GM12892 (cell line): ENCODE measurements around the gene APBB3.
A peak's percentile ranks its signal among the peaks of the same experiment; 100 is the strongest.

Experiments used
- DNase-seq: peaks from one replicate; pipeline ENCODE4 v3.0.0; 2011; ENCODE audit not compliant: insufficient read length
- FAIRE-seq: peaks from 2 replicates; lab custom pipeline; 2011; peaks lifted over from hg19 to GRCh38; lab: Jason Lieb, UNC
- POLR2A ChIP-seq: IDR thresholded peaks from 2 replicates; pipeline ENCODE4 v1.6.1; 2011; ENCODE audit warnings: low read depth, low read length, control low read depth
- POLR2AphosphoS5 ChIP-seq: IDR thresholded peaks from 2 replicates; pipeline ENCODE4 v1.6.1; 2011; ENCODE audit warnings: low read depth, low read length, control low read depth
- TAF1 ChIP-seq: IDR thresholded peaks from 2 replicates; pipeline ENCODE4 v1.6.1; 2011; ENCODE audit warnings: low read depth, mild to moderate bottlenecking, control low read depth, low read length, borderline replicate concordance

APBB3 gene

DNA sequence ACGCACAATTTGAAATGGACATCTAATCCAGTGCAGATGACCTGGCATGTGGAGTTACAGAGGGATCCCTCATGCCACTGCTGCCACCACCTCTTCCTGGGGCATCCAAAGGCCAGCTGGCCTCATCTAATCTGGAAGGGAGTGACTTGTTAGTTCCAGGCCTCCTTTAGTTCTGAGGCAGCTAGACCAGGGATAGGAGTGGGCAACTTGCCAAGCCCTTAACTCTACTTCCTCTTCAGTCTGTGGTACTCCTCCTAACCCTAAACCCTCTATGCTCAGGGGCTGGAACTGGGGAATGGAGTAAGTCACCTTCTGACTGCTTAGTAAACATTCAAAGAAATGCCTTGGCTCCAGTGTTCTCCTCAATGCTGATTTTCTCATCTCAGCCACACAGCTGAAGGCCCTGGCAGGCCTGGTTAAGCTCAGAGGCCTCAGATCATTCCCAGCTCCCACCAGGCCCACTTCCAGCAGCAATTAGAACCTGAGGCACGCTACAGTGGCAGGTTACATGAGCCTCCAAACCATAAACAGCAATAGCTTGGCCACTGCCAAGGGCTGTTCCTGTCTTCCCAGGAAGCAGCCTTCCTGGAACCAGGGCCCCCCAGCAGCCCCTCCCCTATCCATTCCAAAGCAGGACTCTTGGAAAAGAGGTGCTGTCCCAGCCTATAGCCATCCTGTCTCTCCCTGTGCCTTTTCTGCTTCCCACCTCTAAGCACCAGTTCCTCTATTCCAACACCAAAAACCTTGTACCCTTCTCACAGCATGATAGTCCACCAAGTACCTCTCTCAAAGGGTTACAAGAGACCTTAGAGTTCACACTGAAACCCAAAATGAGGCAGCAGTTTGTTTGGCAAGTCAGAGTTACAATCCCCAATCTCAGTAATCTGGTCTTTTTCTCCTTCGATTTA, 14.9 kb downstream of the APBB3 start:
- TF ChIP-seq TAF1 (no peak), POLR2AphosphoS5 (no peak; the same call in 1 of the 2 replicates), POLR2A (peak; percentile 55; the same call in 1 of the 2 replicates)
- FAIRE-seq (no peak), DNase-seq (no peak)

DNA sequence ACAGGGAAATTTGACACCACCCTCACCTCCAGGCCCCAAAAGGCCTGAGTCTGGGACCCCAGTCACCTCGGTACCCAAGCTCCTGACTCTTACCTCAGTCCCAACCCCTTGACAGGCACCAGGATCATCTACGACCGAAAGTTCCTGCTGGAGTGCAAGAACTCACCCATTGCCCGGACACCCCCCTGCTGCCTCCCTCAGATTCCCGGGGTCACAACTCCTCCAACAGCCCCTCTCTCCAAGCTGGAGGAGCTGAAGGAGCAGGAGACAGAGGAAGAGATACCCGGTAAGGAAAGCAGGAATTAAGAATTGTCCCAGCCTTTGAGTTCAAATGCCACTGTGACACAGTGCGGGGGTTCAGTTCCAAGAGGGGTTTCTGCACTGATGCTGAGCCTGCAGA, 15.6 kb downstream of the APBB3 start:
- DNase-seq (no peak), FAIRE-seq (no peak)
- TF ChIP-seq POLR2AphosphoS5 (no peak), POLR2A (no peak), TAF1 (no peak)

DNA sequence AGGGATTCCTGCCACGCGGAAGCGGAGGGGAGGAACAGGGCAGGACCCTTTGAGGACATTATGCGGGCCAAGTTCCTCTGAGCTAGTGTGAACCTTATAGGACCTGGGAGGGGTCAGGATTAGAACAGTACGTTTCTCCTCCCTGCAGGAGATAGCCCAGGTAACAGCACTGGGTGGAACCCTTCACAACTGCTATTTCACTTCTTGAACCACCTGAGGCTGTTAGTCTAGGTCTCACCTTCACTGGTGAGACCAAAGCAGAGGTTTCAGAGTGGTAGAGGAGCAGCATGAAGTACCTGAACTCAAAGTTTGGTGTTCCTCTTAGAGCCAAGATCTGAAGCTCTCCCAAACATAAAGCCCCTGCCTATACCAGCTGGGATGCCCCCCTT, 16.1 kb downstream of the APBB3 start:
- DNase-seq, result no peak
- TF ChIP-seq POLR2A (no peak), POLR2AphosphoS5 (no peak; the same call in 1 of the 2 replicates), TAF1 (no peak)
- FAIRE-seq, result no peak

DNA sequence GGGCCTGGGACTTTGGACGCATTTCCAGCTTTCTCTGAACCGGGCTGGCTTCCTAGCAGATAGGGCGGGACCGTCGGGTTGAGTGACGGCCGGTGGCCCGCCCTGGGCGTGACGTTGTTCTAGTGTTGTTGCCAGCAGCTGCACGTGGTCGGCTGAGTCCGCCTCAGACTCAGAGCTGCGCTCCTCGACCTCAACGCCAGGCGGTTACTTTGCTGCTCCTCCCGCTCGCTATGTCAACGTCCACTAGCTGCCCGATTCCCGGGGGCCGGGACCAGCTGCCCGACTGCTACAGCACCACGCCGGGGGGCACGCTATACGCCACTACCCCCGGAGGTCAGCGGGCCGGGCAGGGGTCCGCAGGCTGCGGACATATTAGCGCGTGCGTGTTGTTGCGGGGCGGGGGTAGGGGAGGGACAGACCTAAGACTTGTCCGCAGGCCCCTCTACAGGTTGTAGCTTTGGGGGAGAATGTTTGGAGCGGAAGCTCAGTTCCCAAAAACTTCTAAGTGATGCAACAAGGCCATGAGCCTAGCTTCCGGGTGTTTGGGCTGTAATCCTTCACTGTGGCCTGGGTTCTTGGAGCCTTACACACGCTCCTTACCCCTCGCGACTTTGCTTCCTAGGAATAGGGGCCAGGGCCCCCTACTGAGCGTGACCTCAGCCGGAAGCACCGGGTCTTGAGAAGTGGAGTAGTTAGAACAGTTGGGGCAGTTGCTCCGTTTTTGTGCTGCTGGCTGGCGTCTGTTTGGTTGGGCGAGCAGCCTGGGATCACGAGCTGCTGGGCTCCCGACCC, 16.7 kb downstream of the APBB3 start, which contains the start of gene EIF4EBP3:
EIF4EBP3 (plus strand) TSS at position 155 of the 792 bp plus-strand sequence; CDS start at position 231, 76 bp downstream.
- peak; percentile 82 for DNase-seq
- TF ChIP-seq TAF1 (no peak), POLR2AphosphoS5 (peak; percentile 55; the same call in 1 of the 2 replicates), POLR2A (peak; percentile 68; the same call in 1 of the 2 replicates)
- peak; percentile 98 for FAIRE-seq

DNA sequence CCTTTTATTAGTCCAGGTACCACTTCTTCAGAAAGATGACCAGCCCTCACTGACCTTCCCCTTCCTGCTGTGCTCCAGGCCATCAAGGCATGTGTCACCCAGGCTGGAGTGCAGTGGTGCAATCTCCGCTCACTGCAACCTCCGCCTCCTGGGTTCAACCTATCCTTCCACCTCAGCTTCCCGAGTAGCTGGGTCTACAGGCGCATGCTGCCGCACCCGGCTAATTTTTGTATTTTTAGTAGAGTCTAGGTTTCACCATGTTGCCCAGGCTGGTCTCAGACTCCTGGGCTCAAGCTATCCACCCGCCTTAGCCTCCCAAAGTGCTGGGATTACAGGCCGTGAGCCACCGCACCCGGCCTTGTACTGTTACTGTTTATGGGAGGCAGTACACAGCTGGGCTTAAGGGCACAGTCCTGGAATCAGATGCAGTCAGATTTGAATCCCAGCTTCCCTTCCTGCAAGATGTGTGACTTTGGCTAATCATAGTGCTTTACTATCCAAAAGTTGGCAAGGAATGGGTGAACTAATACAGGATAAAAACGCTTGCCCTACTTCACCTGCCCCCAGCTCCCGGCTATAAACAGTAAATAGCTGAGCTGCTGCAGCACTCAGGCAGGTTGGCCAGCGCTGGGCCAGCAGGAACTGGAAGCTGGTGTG, 17.4 kb downstream of the APBB3 start:
- no peak for DNase-seq
- no peak for FAIRE-seq
- TF ChIP-seq POLR2AphosphoS5, result peak; percentile 6; the same call in 1 of the 2 replicates
- no peak for TF ChIP-seq POLR2A

DNA sequence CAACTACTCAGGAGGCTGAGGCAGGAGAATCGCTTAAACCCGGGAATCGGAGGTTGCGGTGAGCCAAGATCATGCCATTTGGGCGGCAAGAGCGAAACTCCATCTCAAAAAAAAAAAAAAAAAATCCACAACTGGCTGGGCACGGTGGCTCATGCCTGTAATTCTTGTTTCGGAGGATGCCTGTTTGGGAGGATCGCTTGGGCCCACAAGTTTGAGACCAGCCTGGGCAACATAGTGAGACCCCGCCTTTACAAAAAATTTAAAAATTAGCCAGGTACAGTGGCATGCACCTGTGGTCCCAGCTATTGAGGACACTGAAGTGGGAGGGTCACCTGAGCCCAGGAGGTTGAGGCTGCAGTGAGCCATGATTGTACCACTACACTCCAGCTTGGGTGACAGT, 18.8 kb downstream of the APBB3 start:
- TF ChIP-seq TAF1, result no peak
- DNase-seq (no peak), FAIRE-seq (no peak)

DNA sequence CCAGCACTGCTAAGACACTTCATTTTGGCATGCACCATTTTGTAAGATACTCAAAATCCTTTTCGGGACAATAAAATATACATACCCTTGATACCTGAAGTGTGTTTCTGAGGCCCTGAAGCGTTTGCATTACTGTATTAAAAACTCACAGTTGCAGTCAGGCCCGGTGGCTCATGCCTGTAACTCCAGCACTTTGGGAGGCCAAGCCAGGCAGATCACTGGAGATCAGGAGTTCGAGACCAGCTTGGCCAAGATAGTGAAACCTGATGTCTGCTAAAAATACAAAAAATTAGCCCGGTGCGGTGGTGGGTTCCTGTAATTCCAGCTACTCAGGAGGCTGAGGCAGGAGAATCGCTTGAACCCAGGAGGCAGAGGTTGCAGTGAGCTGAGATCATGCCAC, 19.4 kb downstream of the APBB3 start:
- TF ChIP-seq TAF1, result no peak
- TF ChIP-seq POLR2A, result no peak
- TF ChIP-seq POLR2AphosphoS5, result no peak
- FAIRE-seq (no peak), DNase-seq (no peak)

DNA sequence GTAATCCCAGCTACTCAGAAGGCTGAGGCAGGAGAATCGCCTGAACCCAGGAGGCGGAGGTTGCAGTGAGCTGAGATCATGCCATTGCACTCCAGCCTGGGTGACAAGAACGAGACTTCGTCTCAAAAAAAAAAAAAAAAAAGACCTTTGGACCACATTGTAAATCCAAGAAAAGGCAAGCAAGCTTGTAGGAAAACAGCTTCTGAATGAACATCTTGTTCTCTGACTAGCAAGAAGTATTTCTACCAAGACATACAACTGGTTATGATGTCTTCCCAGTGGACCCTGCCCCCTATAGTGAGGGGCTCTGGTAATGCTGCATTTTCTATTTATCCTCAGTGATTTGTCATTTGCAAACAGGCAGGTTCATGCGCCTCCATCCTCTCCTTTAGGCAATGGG, 21.4 kb downstream of the APBB3 start:
- FAIRE-seq, result no peak
- no peak for DNase-seq
- TF ChIP-seq POLR2A, result no peak
- no peak for TF ChIP-seq TAF1
- TF ChIP-seq POLR2AphosphoS5, result no peak

DNA sequence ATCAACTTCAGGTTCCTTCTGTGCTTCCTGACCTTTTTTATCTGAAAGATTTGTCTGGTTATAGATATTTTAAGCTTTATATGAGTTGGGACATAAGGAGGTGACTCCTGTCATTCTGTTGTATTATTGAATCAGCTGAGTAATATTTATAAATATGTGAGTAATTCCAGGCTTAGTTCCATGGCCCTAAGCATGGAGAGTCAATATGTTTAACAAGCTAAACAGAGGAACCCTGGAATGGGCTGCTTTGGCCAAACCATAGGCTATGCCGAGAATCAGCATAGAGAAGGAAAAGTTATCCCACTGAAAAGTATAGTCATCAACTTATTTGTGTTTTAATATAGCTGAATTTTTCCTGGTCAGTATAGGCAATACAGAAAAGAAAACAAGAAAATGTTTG, 24.2 kb downstream of the APBB3 start:
- TF ChIP-seq POLR2AphosphoS5 (no peak), POLR2A (no peak), TAF1 (no peak)
- FAIRE-seq (no peak), DNase-seq (no peak)

DNA sequence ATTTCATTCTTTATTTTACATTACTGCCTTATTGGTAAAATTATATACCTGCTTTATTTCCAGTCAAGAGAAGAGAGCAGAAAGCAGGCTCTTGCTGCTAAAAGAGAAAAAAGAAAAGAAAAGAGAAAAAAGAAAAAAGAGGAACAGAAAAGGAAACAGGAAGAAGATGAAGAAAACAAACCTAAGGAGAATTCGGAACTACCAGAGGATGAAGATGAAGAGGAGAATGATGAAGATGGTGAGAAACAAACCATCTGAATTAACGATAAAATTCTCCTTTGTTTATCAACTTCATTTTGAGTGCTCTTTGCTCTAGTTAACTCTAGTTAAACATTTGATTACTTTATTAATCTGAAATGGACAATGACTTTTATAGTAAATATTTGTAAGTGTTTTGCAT, 40.4 kb downstream of the APBB3 start:
- no peak for DNase-seq
- FAIRE-seq, result no peak
- TF ChIP-seq POLR2AphosphoS5 (no peak), TAF1 (no peak), POLR2A (no peak)

DNA sequence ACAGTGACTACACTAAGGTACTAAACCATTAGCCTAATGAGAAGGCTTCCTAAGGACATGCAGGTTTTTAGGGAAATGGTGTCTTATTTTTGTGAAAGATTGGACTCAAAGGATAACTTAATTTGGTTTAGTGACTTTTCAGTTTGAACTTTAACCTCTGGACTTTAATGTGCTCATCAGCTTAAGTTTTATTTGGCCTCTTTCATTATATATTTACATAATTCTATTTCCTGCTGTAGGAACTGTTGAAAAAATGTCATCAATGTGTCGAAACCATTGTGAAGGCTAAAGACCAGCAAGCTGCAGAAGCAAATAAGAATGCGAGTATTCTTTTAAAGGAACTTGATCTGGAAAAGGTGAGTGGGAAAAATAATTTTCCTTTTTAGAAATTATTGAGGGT, 51.3 kb downstream of the APBB3 start:
- FAIRE-seq (no peak), DNase-seq (no peak)
- TF ChIP-seq TAF1 (no peak), POLR2AphosphoS5 (no peak)
